Measurements from ENCODE around the gene CEND1.

The CEND1 gene

GRCh38 chr11:827146-827896, 37.4 kb upstream of the CEND1 start:
- no peak for DNase-seq

GRCh38 chr11:826836-827145, 36.9 kb upstream of the CEND1 start:
- no peak for DNase-seq

- no peak for DNase-seq
These were observed 36.3 kb upstream of the CEND1 start for GRCh38 chr11:826227-826621.

- no peak for DNase-seq
These were observed 35.7 kb upstream of the CEND1 start for GRCh38 chr11:825366-826226.

GRCh38 chr11:824942-825341, 35.1 kb upstream of the CEND1 start:
- DNase-seq: no peak

GRCh38 chr11:824292-824880, 34.5 kb upstream of the CEND1 start:
- DNase-seq: no peak

- no peak for DNase-seq
These were observed 33.8 kb upstream of the CEND1 start for GRCh38 chr11:823441-824291.

- DNase-seq: no peak
These were observed 31.9 kb upstream of the CEND1 start for GRCh38 chr11:821512-822371.

GRCh38 chr11:820655-821511, 31.0 kb upstream of the CEND1 start:
- DNase-seq: no peak

GRCh38 chr11:819943-820649, 30.2 kb upstream of the CEND1 start:
- DNase-seq: peak; percentile 34 to 65

- DNase-seq: peak; percentile 71 to 94
These were observed 29.4 kb upstream of the CEND1 start for GRCh38 chr11:819129-819931.

- no peak for DNase-seq
These were observed 28.7 kb upstream of the CEND1 start, which contains the start of gene PNPLA2 for GRCh38 chr11:818396-819128. PNPLA2 (plus strand) TSS chr11:818914; CDS start chr11:819719, 805 bp downstream.

- DNase-seq: no peak
These were observed 26.5 kb upstream of the CEND1 start for GRCh38 chr11:816433-816779.

GRCh38 chr11:815675-816432, 26.0 kb upstream of the CEND1 start:
- DNase-seq: no peak

- DNase-seq: no peak
These were observed 23.7 kb upstream of the CEND1 start for GRCh38 chr11:813456-814096.

- DNase-seq: no peak
These were observed 23.2 kb upstream of the CEND1 start for GRCh38 chr11:813072-813455.

- DNase-seq: no peak
These were observed 22.5 kb upstream of the CEND1 start for GRCh38 chr11:812390-812789.
